ENCODE data around the gene CEP112.

DNA sequence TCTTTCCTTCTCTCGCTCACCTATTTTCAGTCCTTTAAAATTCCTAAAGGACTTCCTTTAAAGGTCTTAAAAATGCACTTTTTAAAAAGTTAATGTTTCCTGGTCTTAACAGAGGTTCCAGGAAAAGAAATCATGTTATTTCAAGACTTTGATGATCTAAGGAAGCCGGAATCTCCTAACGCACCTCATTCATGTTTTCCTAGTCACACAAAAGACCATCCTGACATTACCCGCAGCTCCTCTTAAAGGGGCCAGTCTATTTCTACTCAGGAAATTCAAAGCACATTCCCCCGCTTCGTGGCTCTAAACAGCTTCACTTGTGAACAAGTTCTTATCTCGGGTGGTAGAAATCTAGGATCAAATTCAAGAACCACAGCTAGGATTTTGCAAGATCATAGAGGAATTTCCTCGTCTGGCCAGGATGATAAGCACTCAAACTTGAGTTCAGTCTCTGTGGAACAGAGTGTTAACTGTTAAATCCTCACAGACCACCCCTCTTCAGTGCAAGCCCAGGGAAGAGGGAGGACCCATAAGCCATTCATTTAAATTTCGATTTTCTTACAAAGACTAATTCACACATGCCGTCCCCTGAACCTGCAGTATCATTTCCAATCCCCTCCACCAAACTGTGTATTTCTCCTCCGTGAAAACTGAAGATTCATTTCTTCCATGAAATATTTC lies 493.4 kb downstream of the CEP112 start:
- TF ChIP-seq GATA2 (IDR thresholded peaks at IDR 0.05; ENCODE audit: insufficient read depth, insufficient read length, low read depth, low read length) = no peak
- TF ChIP-seq, protein P1, sequence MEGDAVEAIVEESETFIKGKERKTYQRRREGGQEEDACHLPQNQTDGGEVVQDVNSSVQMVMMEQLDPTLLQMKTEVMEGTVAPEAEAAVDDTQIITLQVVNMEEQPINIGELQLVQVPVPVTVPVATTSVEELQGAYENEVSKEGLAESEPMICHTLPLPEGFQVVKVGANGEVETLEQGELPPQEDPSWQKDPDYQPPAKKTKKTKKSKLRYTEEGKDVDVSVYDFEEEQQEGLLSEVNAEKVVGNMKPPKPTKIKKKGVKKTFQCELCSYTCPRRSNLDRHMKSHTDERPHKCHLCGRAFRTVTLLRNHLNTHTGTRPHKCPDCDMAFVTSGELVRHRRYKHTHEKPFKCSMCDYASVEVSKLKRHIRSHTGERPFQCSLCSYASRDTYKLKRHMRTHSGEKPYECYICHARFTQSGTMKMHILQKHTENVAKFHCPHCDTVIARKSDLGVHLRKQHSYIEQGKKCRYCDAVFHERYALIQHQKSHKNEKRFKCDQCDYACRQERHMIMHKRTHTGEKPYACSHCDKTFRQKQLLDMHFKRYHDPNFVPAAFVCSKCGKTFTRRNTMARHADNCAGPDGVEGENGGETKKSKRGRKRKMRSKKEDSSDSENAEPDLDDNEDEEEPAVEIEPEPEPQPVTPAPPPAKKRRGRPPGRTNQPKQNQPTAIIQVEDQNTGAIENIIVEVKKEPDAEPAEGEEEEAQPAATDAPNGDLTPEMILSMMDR (IDR thresholded peaks at IDR 0.05; ENCODE audit: extremely low read depth in 1 of 2, insufficient read depth in 1 of 2, low read depth in 1 of 2, low read length in 2 of 2) = no peak
- no peak for TF ChIP-seq EZH2 (IDR thresholded peaks at IDR 0.05; ENCODE audit: borderline replicate concordance, low read depth, low read length, severe bottlenecking)
- no peak for TF ChIP-seq POLR2AphosphoS5 (IDR thresholded peaks at IDR 0.05; ENCODE audit: insufficient read depth, low read depth, low read length)
- no peak for TF ChIP-seq POLR2A (IDR thresholded peaks at IDR 0.05; ENCODE audit: low read depth, low read length)
- no peak for TF ChIP-seq MYC (IDR thresholded peaks at IDR 0.05; ENCODE audit: low read depth, low read length)
- TF ChIP-seq JUN (IDR thresholded peaks at IDR 0.05; ENCODE audit: borderline replicate concordance, insufficient read depth, insufficient read length, low read depth) = no peak
- TF ChIP-seq, protein P2, sequence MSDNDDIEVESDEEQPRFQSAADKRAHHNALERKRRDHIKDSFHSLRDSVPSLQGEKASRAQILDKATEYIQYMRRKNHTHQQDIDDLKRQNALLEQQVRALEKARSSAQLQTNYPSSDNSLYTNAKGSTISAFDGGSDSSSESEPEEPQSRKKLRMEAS (IDR thresholded peaks at IDR 0.05; ENCODE audit: insufficient read depth, insufficient read length) = no peak
- no peak for TF ChIP-seq FOS (IDR thresholded peaks at IDR 0.05; ENCODE audit: borderline replicate concordance, insufficient read depth, low read length)

Measured in endothelial cell of umbilical vein (primary cell).